K562 (cell line): ENCODE data around the gene JMY. TPM values are rescaled to one million over a fixed set of nuclear protein-coding genes. Genes with fewer than 3 reads are reported as not detected.

Source experiments
- ETV6 ChIP-seq, 3 experiments: fragments of 150-350 bp in 1 of 3; sonication (generic) in 1 of 3; formaldehyde crosslinking in 1 of 3; IDR thresholded peaks; 2 replicates each; pipeline versions ENCODE4 v1.6.1 to v1.8.0; 2014 to 2022; ENCODE audit warnings: borderline replicate concordance in 2 of 3, low read depth in 2 of 3, antibody characterized with exemption in 1 of 3, low read length in 1 of 3, mild to moderate bottlenecking in 1 of 3, missing genetic modification reagents in 1 of 3
- FOXJ3 ChIP-seq: sonication (generic); formaldehyde crosslinking; IDR thresholded peaks from 2 replicates; pipeline ENCODE4 v1.4.0; 2020; ENCODE audit warnings: mild to moderate bottlenecking, missing genetic modification reagents
- MTA2 ChIP-seq: fragments of 450-650 bp; IDR thresholded peaks from 2 replicates; pipeline ENCODE4 v1.6.1; 2016; ENCODE audit warnings: low read depth
- NR4A1 ChIP-seq, 2 experiments: fragments of 250-450 bp in 1 of 2; fragments of 450-650 bp in 1 of 2; sonication (Bioruptor Pico) in 1 of 2; IDR thresholded peaks; 2 replicates each; pipeline versions ENCODE4 v1.4.0 to v1.6.1; 2016 to 2020; ENCODE audit warnings: mild to moderate bottlenecking in 2 of 2, missing compliant biosample characterization in 1 of 2, missing genetic modification characterization in 1 of 2, moderate library complexity in 1 of 2
- ZFP36 ChIP-seq: fragments of 150-350 bp; IDR thresholded peaks from 2 replicates; pipeline ENCODE4 v1.6.1; 2018; ENCODE audit warnings: low read length, low read depth; ENCODE audit not compliant: partially characterized antibody
- ZNF780A ChIP-seq: fragments of 250-450 bp; sonication (Bioruptor Pico); IDR thresholded peaks from 2 replicates; pipeline ENCODE4 v1.5.0; 2021; ENCODE audit warnings: mild to moderate bottlenecking
- polyA plus RNA-seq, 8 experiments: library from polyadenylated mRNA; depleted of rRNA in 4 of 8; stranded (reverse) in 5 of 8; unstranded in 3 of 8; fragments of >200 nt; fragmentation: Nextera tagmentation in 2 of 8; fragmentation: Illumina TruSeq in 1 of 8; extraction: Ambion mirVana in 2 of 8; extraction: Trizol in 1 of 8; gene quantifications; 2 replicates each; pipeline versions ENCODE4 v1.2.1 to v1.2.3, GENCODE V29; 2011 to 2014; ENCODE audit warnings: inconsistent platforms in 1 of 8, missing spikeins in 1 of 8
- total RNA-seq, 7 experiments: library from RNA; depleted of rRNA in 6 of 7; stranded (reverse); fragments of >200 nt in 6 of 7; fragmentation: Illumina TruSeq in 2 of 7; extraction: Trizol in 2 of 7; gene quantifications; 2 replicates each; pipeline versions ENCODE4 v1.2.1 to v1.2.3, GENCODE V29; 2011 to 2021; ENCODE audit warnings: low replicate concordance in 1 of 7
- TF ChIP-seq, protein P1 (sequence below), 2 experiments: fragments of 450-650 bp; IDR thresholded peaks; 2 replicates each; pipeline ENCODE4 v1.6.1; 2016; ENCODE audit warnings: mild to moderate bottlenecking in 2 of 2, borderline replicate concordance in 1 of 2, low read depth in 1 of 2, moderate library complexity in 1 of 2
- TF ChIP-seq, protein P2 (sequence below), 2 experiments: IDR thresholded peaks in 1 of 2; conservative IDR thresholded peaks in 1 of 2; 2 replicates each; pipeline ENCODE4 v1.6.1; 2016; ENCODE audit warnings: low read depth in 2 of 2, mild to moderate bottlenecking in 1 of 2, missing compliant biosample characterization in 1 of 2, missing genetic modification characterization in 1 of 2, moderate library complexity in 1 of 2

Gene JMY
- total and polyA plus RNA-seq, 9 of the 15 experiments (the other 6 are each of a cell fraction or from before 2014, with no cell fraction given), result 1.1 to 5.5 (median 3.7) TPM

GRCh38 chr5:79240561-79240960 is 4.6 kb downstream of the JMY start (continued):
- TF ChIP-seq, protein P1, sequence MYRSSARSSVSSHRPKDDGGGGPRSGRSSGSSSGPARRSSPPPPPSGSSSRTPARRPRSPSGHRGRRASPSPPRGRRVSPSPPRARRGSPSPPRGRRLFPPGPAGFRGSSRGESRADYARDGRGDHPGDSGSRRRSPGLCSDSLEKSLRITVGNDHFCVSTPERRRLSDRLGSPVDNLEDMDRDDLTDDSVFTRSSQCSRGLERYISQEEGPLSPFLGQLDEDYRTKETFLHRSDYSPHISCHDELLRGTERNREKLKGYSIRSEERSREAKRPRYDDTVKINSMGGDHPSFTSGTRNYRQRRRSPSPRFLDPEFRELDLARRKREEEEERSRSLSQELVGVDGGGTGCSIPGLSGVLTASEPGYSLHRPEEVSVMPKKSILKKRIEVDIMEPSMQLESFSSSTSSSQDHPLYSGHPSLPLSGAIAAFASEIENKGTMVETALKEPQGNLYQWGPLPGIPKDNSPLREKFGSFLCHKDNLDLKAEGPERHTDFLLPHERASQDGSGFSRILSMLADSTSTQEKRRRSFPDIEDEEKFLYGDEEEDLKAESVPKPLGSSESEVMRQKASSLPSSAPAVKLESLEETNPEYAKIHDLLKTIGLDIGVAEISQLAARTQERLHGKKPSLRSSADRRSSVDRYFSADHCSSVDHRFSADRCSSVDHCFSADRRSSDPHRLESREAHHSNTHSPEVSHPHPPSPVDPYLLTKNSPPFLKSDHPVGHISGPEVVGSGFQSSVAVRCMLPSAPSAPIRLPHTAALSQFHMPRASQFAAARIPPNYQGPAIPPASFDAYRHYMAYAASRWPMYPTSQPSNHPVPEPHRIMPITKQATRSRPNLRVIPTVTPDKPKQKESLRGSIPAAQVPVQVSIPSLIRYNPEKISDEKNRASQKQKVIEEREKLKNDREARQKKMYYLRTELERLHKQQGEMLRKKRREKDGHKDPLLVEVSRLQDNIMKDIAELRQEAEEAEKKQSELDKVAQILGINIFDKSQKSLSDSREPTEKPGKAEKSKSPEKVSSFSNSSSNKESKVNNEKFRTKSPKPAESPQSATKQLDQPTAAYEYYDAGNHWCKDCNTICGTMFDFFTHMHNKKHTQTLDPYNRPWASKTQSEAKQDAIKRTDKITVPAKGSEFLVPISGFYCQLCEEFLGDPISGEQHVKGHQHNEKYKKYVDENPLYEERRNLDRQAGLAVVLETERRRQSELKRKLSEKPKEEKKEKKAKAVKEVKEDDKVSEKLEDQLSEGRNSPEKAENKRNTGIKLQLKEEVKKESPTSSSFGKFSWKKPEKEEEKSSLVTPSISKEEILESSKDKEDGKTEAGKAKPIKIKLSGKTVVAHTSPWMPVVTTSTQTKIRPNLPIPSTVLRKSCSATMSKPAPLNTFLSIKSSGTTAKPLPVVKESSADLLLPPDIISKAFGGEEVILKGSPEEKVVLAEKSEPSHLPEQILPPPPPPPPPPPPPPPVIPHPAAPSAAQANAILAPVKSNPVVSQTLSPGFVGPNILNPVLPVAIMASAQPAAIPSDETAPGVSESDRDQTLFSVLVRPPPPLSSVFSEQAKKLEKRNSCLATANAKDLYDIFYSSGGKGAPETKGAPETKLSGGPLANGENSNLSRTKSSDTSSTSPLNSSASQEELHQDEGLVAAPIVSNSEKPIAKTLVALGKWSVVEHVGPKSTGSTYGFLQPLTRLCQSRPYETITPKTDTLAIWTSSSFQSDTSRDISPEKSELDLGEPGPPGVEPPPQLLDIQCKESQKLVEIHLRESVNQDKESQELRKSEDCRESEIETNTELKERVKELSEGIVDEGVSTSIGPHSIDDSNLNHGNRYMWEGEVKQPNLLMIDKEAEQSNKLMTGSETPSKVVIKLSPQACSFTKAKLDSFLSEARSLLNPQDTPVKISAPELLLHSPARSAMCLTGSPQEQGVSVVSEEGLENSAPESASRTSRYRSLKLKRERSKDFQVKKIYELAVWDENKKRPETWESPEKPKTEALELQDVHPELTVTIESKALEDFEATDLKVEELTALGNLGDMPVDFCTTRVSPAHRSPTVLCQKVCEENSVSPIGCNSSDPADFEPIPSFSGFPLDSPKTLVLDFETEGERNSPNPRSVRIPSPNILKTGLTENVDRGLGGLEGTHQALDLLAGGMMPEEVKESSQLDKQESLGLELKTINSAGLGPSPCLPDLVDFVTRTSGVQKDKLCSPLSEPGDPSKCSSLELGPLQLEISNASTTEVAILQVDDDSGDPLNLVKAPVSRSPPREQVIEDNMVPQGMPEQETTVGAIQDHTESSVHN (IDR thresholded peaks at IDR 0.05; ENCODE audit: borderline replicate concordance in 1 of 2, low read depth in 1 of 2), result no peak
- no peak for TF ChIP-seq ZNF780A (CRISPR knock-in tag)
- TF ChIP-seq ETV6 (IDR thresholded peaks at IDR 0.05; ENCODE audit: borderline replicate concordance in 1 of 2, low read depth in 2 of 2, low read length in 1 of 2), result no peak
- no peak for TF ChIP-seq ETV6 (CRISPR knock-in tag; IDR thresholded peaks at IDR 0.05; ENCODE audit: borderline replicate concordance)
- no peak for TF ChIP-seq NR4A1 (CRISPR knock-in tag; IDR thresholded peaks at IDR 0.05)
- no peak for TF ChIP-seq NR4A1 (tag; IDR thresholded peaks at IDR 0.05)
- TF ChIP-seq, protein P2, sequence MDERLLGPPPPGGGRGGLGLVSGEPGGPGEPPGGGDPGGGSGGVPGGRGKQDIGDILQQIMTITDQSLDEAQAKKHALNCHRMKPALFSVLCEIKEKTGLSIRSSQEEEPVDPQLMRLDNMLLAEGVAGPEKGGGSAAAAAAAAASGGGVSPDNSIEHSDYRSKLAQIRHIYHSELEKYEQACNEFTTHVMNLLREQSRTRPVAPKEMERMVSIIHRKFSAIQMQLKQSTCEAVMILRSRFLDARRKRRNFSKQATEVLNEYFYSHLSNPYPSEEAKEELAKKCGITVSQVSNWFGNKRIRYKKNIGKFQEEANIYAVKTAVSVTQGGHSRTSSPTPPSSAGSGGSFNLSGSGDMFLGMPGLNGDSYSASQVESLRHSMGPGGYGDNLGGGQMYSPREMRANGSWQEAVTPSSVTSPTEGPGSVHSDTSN (CRISPR knock-in tag; IDR thresholded peaks at IDR 0.05; ENCODE audit: low read depth), result no peak
- TF ChIP-seq, protein P2 (tag; conservative IDR thresholded peaks at IDR 0.05; ENCODE audit: low read depth), result peak; percentile 62
- TF ChIP-seq MTA2, result no peak
- no peak for TF ChIP-seq ZFP36
- no peak for TF ChIP-seq FOXJ3 (CRISPR knock-in tag)
